Bone marrow (tissue), 2 donors: ENCODE results near the gene SWAP70.
A peak's percentile ranks its signal among the peaks of the same experiment; 100 is the strongest.
"Not testable (repeated sequence)": the region's sequence is repeated elsewhere in the genome, so short reads cannot be mapped to it uniquely, and the experiment has no call there.

Experiments
- DNase-seq, 2 donors: peaks; one replicate each; lab custom pipeline; 2025; lab: John Stamatoyannopoulos, UW

SWAP70 gene

DNA sequence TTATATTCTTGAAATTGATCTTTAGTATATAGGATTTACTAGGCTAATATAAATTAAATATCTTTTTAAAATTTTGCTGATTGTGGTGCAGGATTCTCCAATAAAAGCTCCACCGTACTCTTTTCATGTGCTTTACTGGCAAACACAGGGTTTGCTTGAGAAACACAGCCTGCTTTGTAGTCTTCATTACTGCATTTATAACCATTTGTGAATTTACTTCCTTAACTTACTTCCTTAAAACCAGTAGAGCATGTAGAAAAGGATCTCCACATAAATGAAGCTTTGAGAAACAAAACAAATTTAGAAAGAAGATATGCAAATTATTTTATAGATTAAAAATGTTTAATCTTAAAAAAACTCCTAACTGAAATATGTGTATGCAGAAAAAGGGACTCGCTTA lies 28.8 kb downstream of the SWAP70 start:
- peak in 1 of 2 donors; percentile 41 for DNase-seq

- DNase-seq, result no peak
Measured at GRCh38 chr11:9693801-9694553, 30.1 kb downstream of the SWAP70 start.

- not testable (repeated sequence) for DNase-seq
Measured at GRCh38 chr11:9695228-9695627, 31.4 kb downstream of the SWAP70 start.

DNA sequence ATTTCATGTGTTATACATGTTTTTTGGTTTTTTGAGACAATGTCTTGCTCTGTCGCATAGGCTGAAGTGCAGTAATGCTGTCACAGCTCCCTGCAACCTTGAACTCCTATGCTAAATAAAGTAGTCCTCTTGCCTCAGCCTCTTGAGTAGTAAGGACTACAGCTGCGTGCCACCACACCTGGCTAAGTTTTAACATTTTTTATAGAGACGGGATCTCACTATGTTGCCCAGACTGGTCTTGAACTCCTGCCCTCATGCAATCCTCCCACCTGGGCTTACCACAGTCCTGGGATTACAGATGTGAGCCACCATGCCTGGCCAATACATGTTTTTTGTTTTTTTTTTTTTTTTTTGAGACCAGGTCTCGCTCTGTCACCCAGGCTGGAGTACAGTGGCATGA lies 33.9 kb downstream of the SWAP70 start:
- DNase-seq, result no peak

DNA sequence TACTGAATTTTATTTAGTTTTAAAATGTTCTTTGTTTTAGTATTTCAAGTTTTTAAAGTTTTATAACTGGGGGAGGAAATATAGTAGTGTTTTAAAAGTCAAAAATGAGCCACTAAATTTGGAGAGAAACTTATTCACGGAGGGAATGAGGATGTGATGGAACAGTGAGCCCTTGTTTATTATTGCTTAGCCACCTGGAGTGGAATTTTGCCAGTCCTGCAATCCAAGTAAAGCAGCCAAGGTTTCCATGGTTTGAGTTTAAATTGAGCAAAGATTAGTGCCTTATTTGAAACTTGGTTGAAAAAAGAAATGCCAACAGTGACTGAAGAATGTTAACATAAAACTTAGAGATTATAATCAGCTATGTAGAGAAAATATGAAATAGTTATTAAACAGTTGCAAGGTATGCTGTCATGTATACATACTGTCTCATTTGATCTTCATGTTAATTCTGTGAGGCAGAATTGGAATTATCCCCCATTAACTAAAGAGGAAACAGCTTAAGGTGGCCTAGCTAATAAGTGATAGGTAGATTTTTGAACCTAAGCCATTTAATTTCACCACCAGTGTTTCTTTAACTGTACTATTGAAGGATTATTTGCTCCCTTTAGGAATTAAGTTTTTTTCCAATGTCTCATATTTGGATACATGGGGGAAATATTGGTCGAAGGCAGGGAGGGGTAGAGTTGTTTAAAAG lies 36.4 kb downstream of the SWAP70 start:
- DNase-seq, result no peak

DNA sequence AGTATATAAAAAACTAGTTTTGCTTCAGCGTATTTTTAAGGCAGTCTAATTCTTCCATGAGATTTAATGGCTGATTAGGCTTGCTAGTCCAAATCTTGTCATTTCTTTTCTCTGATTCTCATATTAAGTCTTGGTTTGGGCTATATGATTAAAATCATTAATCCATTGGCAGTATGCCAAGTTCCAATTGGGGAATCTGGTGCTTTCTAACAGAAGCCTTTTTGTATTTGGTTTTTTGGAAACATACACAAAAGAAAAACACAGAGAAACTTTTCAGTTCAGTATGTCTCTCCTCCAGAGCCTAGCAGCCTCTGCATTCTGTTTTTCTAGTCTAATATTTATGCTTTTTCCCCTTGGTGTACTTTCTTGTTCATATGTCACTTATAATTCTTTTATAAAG lies 37.9 kb downstream of the SWAP70 start:
- no peak for DNase-seq

DNA sequence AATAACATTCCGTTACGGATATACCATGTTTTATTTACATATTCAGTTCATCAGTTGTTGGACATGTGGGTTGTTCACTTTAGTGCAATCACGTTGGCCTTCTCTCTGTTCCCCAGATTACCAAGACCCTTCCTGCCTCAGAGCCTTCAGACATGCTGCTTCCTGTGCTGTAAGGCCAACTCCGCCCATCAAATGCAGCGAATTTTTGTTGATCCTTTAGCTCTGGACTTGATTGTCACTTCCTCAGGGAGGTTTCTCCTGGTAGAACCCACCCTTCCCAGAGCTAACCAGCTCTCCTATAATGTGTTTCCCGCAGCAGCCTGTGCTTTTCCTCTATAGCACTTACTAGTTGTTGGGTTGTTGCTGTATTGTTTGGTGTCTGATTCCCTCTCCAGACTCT lies 39.4 kb downstream of the SWAP70 start:
- DNase-seq, result peak in 1 of 2 donors; percentile 22

- DNase-seq, result no peak
Measured at GRCh38 chr11:9704037-9704436, 40.2 kb downstream of the SWAP70 start.

GRCh38 chr11:9704620-9705019 lies 40.7 kb downstream of the SWAP70 start:
- no peak for DNase-seq

DNA sequence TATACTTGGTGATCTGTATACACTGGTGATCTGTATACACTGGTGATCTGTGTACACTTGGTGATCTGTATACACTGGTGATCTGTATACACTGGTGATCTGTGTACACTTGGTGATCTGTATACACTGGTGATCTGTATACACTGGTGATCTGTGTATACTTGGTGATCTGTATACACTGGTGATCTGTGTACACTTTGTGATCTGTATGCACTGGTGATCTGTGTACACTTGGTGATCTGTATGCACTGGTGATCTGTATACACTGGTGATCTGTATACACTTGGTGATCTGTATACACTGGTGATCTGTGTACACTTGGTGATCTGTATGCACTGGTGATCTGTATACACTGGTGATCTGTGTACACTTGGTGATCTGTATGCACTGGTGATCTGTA lies 41.5 kb downstream of the SWAP70 start:
- not testable (repeated sequence) for DNase-seq

GRCh38 chr11:9708544-9708943 lies 44.7 kb downstream of the SWAP70 start:
- DNase-seq, result peak in 1 of 2 donors; percentile 62

GRCh38 chr11:9710223-9710622 lies 46.3 kb downstream of the SWAP70 start:
- DNase-seq, result no peak

GRCh38 chr11:9710852-9711251 lies 47.0 kb downstream of the SWAP70 start:
- no peak for DNase-seq

DNA sequence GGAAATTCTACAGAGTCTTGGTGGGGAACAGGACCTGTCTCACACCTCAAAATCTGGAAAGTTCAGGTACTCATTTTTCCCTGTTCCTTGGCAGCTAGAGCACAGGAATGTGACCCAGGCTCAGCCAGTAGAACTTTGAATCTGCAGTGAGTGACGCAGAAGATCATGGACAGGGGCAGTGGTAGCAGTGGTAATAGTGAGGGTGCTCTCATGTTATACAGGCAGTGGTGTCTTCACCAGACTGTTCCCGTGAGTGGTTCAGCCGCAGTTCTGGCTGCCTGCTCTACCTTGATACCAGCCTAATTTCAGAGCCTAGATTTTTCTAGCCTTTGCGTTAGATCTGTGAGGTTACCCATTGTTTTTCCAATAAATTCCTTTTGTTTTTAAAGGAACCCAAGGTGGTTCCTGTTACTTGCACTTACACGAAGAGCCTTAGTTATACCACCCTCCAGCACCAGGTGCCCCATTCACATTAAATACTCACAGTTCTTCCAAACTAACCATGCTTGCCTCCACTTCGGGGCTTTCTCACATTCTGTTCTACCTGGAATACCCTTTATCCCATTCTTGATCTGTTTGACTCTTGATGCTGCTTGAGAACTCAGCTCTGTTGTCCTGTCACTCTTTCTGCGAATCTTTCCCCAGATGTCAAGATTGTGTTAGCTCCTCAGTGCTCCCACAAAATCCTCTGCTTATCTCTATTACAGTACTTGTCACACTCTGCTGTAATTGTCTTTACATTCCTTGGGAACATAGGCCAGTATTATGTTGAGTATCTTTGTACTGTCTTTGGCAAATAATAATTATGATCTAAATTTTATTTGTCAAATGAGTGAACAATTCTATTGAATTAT lies 47.8 kb downstream of the SWAP70 start:
- no peak for DNase-seq

- no peak for DNase-seq
Measured at GRCh38 chr11:9714272-9714940, 50.5 kb downstream of the SWAP70 start.

- DNase-seq, result peak in 1 of 2 donors; percentile 98
Measured at GRCh38 chr11:9716275-9717039, 52.6 kb downstream of the SWAP70 start.

DNA sequence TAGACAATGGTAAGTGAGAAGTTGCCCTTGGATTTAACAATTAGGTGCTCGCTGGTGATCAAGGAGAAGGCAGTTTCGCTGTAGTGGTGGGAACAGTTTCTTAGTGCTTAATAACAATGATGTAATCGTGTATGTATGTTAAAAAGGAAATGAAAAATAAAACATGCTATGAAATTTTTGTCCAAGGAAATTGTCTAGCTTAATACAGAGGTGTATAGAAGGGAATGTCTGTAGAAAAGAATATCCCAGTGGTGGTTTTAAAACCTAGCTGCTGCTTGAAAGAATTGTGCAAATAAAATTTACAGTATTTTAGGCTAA lies 53.1 kb downstream of the SWAP70 start:
- DNase-seq, result no peak

GRCh38 chr11:9717719-9718118 lies 53.8 kb downstream of the SWAP70 start:
- no peak for DNase-seq

- no peak for DNase-seq
Measured at GRCh38 chr11:9718147-9718546, 54.3 kb downstream of the SWAP70 start.

- peak in 1 of 2 donors; percentile 90 for DNase-seq
Measured at GRCh38 chr11:9719566-9720289, 55.9 kb downstream of the SWAP70 start.

GRCh38 chr11:9720290-9720630 lies 56.4 kb downstream of the SWAP70 start:
- DNase-seq, result no peak
